GM11168 (cell line): ENCODE measurements around the gene SLIT1.
"Not testable (repeated sequence)": the region's sequence is repeated elsewhere in the genome, so short reads cannot be mapped to it uniquely, and the experiment has no call there.

Experiments
- in situ Hi-C: fragments of 300-500 bp; cut with MboI; formaldehyde crosslinking; loops from one replicate; pipeline ENCODE4 v1.12.0; 2022; ENCODE audit warnings: low sequenced_read_pairs; ENCODE audit not compliant: unreplicated experiment

Gene SLIT1

GRCh38 chr10:97034958-97035769 is 150.6 kb downstream of the SLIT1 start:
- in situ Hi-C loops: no loop called here

- in situ Hi-C loops: no loop called here
These were observed 151.5 kb downstream of the SLIT1 start for GRCh38 chr10:97034301-97034700.

- in situ Hi-C loops: not testable (repeated sequence)
These were observed 151.9 kb downstream of the SLIT1 start for GRCh38 chr10:97033841-97034240.

GRCh38 chr10:97032624-97033023 is 153.1 kb downstream of the SLIT1 start:
- in situ Hi-C loops: no loop called here

GRCh38 chr10:97031459-97031858 is 154.3 kb downstream of the SLIT1 start:
- in situ Hi-C loops: no loop called here

GRCh38 chr10:97030894-97031293 is 154.9 kb downstream of the SLIT1 start:
- in situ Hi-C loops: no loop called here

GRCh38 chr10:97029271-97029670 is 156.5 kb downstream of the SLIT1 start:
- in situ Hi-C loops: no loop called here

GRCh38 chr10:97028832-97029178 is 157.0 kb downstream of the SLIT1 start:
- in situ Hi-C loops: no loop called here

GRCh38 chr10:97028126-97028831 is 157.5 kb downstream of the SLIT1 start:
- in situ Hi-C loops: no loop called here

- in situ Hi-C loops: no loop called here
These were observed 160.0 kb downstream of the SLIT1 start for GRCh38 chr10:97025613-97026242.

GRCh38 chr10:97024168-97025073 is 161.3 kb downstream of the SLIT1 start:
- in situ Hi-C loops: no loop called here

- in situ Hi-C loops: no loop called here
These were observed 162.2 kb downstream of the SLIT1 start for GRCh38 chr10:97023401-97024167.

GRCh38 chr10:97022616-97023015 is 163.1 kb downstream of the SLIT1 start:
- in situ Hi-C loops: no loop called here

GRCh38 chr10:97020452-97021400 is 165.0 kb downstream of the SLIT1 start:
- in situ Hi-C loops: no loop called here

GRCh38 chr10:97019213-97019844 is 166.4 kb downstream of the SLIT1 start:
- in situ Hi-C loops: no loop called here

GRCh38 chr10:97018251-97019212 is 167.2 kb downstream of the SLIT1 start:
- in situ Hi-C loops: no loop called here

GRCh38 chr10:97017474-97017903 is 168.3 kb downstream of the SLIT1 start:
- in situ Hi-C loops: no loop called here
